Thymus (tissue), 11 donors: ENCODE data around the gene YBX2. TPM values are rescaled to one million over a fixed set of nuclear protein-coding genes. Genes with fewer than 3 reads are reported as not detected.
A peak's percentile ranks its signal among the peaks of the same experiment; 100 is the strongest.

Source experiments
- DNase-seq, 9 donors: peaks; one replicate each; pipeline ENCODE4 v3.0.0-alpha.2; 2013; ENCODE audit warnings: low spot score in 9 of 9, low read depth in 6 of 9, missing footprints in 1 of 9
- H3K27ac ChIP-seq, 2 donors: one replicate each; pipeline ENCODE4 v1.5.1; 2013; ENCODE audit warnings: control low read depth in 1 of 2, low read depth in 1 of 2, low read length in 1 of 2, mild to moderate bottlenecking in 1 of 2, moderate library complexity in 1 of 2
- H3K27me3 ChIP-seq, 2 donors: one replicate each; pipeline ENCODE4 v1.5.1; 2013; ENCODE audit warnings: low read length in 1 of 2; ENCODE audit not compliant: control insufficient read depth in 2 of 2, insufficient read depth in 1 of 2
- H3K36me3 ChIP-seq, 2 donors: one replicate each; pipeline ENCODE4 v1.5.1; 2013; ENCODE audit warnings: low read length in 1 of 2, mild to moderate bottlenecking in 1 of 2, moderate library complexity in 1 of 2; ENCODE audit not compliant: control insufficient read depth in 2 of 2, insufficient read depth in 2 of 2
- H3K4me1 ChIP-seq, 2 donors: one replicate each; pipeline ENCODE4 v1.5.1; 2013; ENCODE audit warnings: low read length in 2 of 2; ENCODE audit not compliant: control insufficient read depth in 2 of 2, insufficient read depth in 2 of 2
- H3K4me3 ChIP-seq, 2 donors: one replicate each; pipeline ENCODE4 v1.5.1; 2013; ENCODE audit warnings: low read length in 2 of 2, control low read depth in 1 of 2, mild to moderate bottlenecking in 1 of 2
- H3K9me3 ChIP-seq, 2 donors: one replicate each; pipeline ENCODE4 v1.5.1; 2013; ENCODE audit warnings: low read length in 1 of 2, mild to moderate bottlenecking in 1 of 2; ENCODE audit not compliant: control insufficient read depth in 2 of 2, insufficient read depth in 1 of 2
- WGBS: extraction: QIAGEN DNeasy Blood & Tissue Kit; methylation state at CpG from one replicate; pipeline ENCODE4 v1.1.7; 2013; 5-methylcytosine and 5-hydroxymethylcytosine counted together
- polyA plus RNA-seq: library from polyadenylated mRNA; stranded (reverse); fragments of 200-250 nt; gene quantifications from one replicate; pipeline ENCODE4 v1.2.3, GENCODE V29; 2013
- total RNA-seq: library from RNA; stranded (reverse); fragments of 120-200 nt; gene quantifications from one replicate; pipeline ENCODE4 v1.2.4, GENCODE V29; 2013
- donor health status: healthy.

The YBX2 gene
- total and polyA plus RNA-seq, 2 donors, result 0.48 to 0.66 TPM

- Histone ChIP-seq H3K9me3 (no peaks in the 10 kb centered on the region), H3K4me3 (no peak overlapping the region), H3K36me3 (peaks cover 51 to 54% of the 10 kb centered on the region in 2 donors), H3K27me3 (no peaks in the 10 kb centered on the region), H3K27ac (no peak overlapping the region), H3K4me1 (peaks cover 10 to 30% of the 10 kb centered on the region in 2 donors)
- 97% methylated on average over 11 of the region's 11 CpGs for WGBS
- DNase-seq, result no peak
Observed at GRCh38 chr17:7326186-7326585, 31.7 kb upstream of the YBX2 start.

DNA sequence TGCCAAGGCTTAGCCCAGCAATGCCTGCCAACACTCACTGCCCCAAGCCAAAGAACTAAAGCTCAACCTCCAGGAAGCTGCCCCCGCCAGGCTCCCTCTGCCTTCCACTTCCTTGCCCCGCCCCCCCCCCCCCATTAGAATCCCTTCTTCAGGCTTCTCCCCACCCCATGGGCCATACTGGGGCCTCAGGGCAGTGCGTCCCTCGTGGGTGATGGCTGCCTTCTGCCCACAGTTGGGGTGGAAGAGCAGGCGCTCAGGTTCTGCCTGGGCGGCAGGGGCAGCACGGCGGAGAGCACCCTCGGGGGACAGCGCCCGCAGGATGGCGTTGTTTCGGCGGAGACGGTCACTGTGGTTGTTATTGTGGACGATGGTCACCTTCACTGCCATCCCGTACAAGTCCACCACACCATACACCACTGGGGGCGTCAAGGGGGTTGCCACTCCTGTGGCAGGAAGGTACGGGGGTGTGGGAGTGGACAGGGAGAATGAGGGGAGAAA, 30.6 kb upstream of the YBX2 start:
- WGBS, result 96% methylated on average over 19 of the region's 19 CpGs
- Histone ChIP-seq H3K9me3 (no peaks in the 10 kb centered on the region), H3K27ac (no peak overlapping the region), H3K4me3 (no peak overlapping the region), H3K4me1 (peaks cover 5 to 19% of the 10 kb centered on the region in 2 donors), H3K27me3 (no peaks in the 10 kb centered on the region), H3K36me3 (peaks cover 62 to 65% of the 10 kb centered on the region in 2 donors)
- DNase-seq, result no peak

DNA sequence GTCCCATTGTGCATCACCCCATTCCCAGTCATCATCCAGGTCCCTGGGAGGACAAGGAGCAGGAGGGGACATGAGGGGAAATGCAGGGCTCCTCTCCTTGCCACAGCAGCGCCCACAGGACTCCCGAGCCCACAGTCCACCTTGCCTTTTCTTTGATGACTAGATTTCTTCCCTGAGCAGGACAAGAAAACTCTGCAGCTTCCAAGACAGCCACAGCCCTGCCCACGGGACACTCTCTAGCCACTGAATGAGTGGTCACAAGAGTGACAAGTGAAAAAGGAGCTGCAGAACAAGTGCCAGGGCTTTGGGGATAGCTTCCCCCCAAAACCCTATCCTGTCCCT, 30.0 kb upstream of the YBX2 start:
- 93% methylated on average over 3 of the region's 3 CpGs for WGBS
- H3K4me1 ChIP-seq, result peaks cover 5 to 14% of the 10 kb centered on the region in 2 donors
- H3K27me3 ChIP-seq, result no peaks in the 10 kb centered on the region
- no peaks in the 10 kb centered on the region for H3K9me3 ChIP-seq
- peaks cover 62 to 66% of the 10 kb centered on the region in 2 donors for H3K36me3 ChIP-seq
- H3K27ac ChIP-seq, result no peak overlapping the region
- DNase-seq, result no peak
- H3K4me3 ChIP-seq, result no peak overlapping the region

- H3K36me3 ChIP-seq, result peaks cover 65 to 68% of the 10 kb centered on the region in 2 donors
- DNase-seq, result peak in 3 of 9 donors; percentile 47 to 63 (median 49)
- WGBS, result 76% methylated on average over 39 of the region's 39 CpGs
Observed at GRCh38 chr17:7323731-7324437, 29.4 kb upstream of the YBX2 start.

GRCh38 chr17:7322520-7323194, 28.2 kb upstream of the YBX2 start:
- WGBS, result 98% methylated on average over 22 of the region's 22 CpGs
- H3K4me3 ChIP-seq, result no peak overlapping the region
- H3K9me3 ChIP-seq, result no peaks in the 10 kb centered on the region
- DNase-seq, result no peak
- peaks cover 78 to 81% of the 10 kb centered on the region in 2 donors for H3K36me3 ChIP-seq
- H3K27me3 ChIP-seq, result no peaks in the 10 kb centered on the region
- no peak overlapping the region for H3K27ac ChIP-seq
- H3K4me1 ChIP-seq, result peaks cover 0 to 2% of the 10 kb centered on the region in 2 donors

More at GRCh38 chr17:7323731-7324437, 29.4 kb upstream of the YBX2 start:
- Histone ChIP-seq H3K4me3 (no peak overlapping the region), H3K27me3 (no peaks in the 10 kb centered on the region), H3K9me3 (no peaks in the 10 kb centered on the region), H3K4me1 (peaks cover 5 to 14% of the 10 kb centered on the region in 2 donors), H3K27ac (no peak overlapping the region)

DNA sequence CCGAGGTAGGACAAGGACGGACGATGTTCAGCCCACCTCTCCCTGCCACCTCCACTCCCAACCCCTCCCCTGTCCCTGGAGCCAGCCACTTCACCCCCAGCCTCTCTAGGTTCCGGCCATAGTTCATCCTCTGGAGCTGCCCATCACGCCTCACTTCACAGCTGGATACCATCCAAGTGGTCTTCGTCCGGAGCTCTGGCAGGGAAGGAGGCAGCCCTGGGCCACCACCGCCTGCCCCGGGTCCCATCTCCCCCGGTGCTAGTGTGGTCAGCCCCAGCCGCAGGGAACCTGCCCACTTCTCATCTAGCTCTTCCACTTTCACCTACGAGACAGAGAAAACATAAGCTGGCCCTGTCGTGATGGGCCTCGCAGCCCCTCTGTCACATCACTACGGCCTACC, 27.0 kb upstream of the YBX2 start:
- no peak for DNase-seq
- WGBS, result 97% methylated on average over 15 of the region's 15 CpGs
- H3K4me1 ChIP-seq, result no peaks in the 10 kb centered on the region

GRCh38 chr17:7318121-7318860, 23.9 kb upstream of the YBX2 start:
- DNase-seq, result no peak
- Histone ChIP-seq H3K4me3 (no peak overlapping the region), H3K36me3 (peaks cover 54 to 70% of the 10 kb centered on the region in 2 donors), H3K27ac (no peak overlapping the region), H3K9me3 (no peaks in the 10 kb centered on the region), H3K27me3 (no peaks in the 10 kb centered on the region), H3K4me1 (peaks cover 11 to 18% of the 10 kb centered on the region in 2 donors)
- over 99% methylated on average over 13 of the region's 13 CpGs for WGBS

More for the DNA sequence above, 27.0 kb upstream of the YBX2 start:
- Histone ChIP-seq H3K4me3 (no peak overlapping the region), H3K27me3 (no peaks in the 10 kb centered on the region), H3K36me3 (peaks cover 81 to 86% of the 10 kb centered on the region in 2 donors), H3K9me3 (no peaks in the 10 kb centered on the region), H3K27ac (no peak overlapping the region)

- H3K27ac ChIP-seq, result no peak overlapping the region
- DNase-seq, result no peak
- no peak overlapping the region for H3K4me3 ChIP-seq
- no peaks in the 10 kb centered on the region for H3K27me3 ChIP-seq
- peaks cover 54 to 70% of the 10 kb centered on the region in 2 donors for H3K36me3 ChIP-seq
- no peaks in the 10 kb centered on the region for H3K9me3 ChIP-seq
- peaks cover 11 to 18% of the 10 kb centered on the region in 2 donors for H3K4me1 ChIP-seq
- WGBS, result 97% methylated on average over 16 of the region's 16 CpGs
Observed at GRCh38 chr17:7317161-7317803, 22.8 kb upstream of the YBX2 start.
